Activated naive CD4-positive, alpha-beta T cell treated with anti-CD3 and anti-CD28 coated beads, Interleukin-2, amount 50 U/mL, for 24 hours (primary cell): ENCODE measurements around the gene RRAS2.
A peak's percentile ranks its signal among the peaks of the same experiment; 100 is the strongest.
"Not testable (repeated sequence)": the region's sequence is repeated elsewhere in the genome, so short reads cannot be mapped to it uniquely, and the experiment has no call there.

ENCODE experiments used
- H3K27ac Mint-ChIP-seq: one replicate; pipeline ENCODE4 v1.8.0; 2021; ENCODE audit warnings: mild to moderate bottlenecking, mixed read lengths
- H3K27me3 Mint-ChIP-seq: one replicate; pipeline ENCODE4 v1.8.0; 2021; ENCODE audit warnings: mixed read lengths
- H3K36me3 Mint-ChIP-seq: one replicate; pipeline ENCODE4 v1.8.0; 2021; ENCODE audit warnings: mixed read lengths
- H3K4me1 Mint-ChIP-seq: one replicate; pipeline ENCODE4 v1.8.0; 2021; ENCODE audit warnings: mixed read lengths
- H3K4me3 Mint-ChIP-seq: one replicate; pipeline ENCODE4 v1.8.0; 2021; ENCODE audit warnings: mild to moderate bottlenecking, mixed read lengths
- H3K9me3 Mint-ChIP-seq: one replicate; pipeline ENCODE4 v1.8.0; 2021; ENCODE audit warnings: mixed read lengths

Gene RRAS2

DNA sequence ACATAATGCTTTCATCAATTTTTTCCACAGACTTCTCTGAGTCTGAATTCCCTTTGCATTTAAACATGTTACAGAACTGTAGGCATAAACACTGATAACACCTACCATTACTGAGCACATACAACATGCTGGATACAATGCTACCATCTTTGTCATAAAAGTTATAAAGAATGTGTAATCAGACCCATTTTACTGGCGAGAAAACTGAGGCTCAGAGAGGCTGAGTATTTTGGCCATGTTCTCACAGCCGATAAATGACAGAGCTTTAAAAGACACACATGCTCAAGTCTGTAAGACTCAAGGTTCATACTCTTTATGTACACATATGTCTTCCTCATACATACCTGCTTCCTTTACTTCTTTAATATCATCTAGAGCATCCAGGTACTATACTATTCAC is 2.6 kb downstream of the RRAS2 start:
- Mint-ChIP-seq H3K27me3 (no peaks in the 10 kb centered on the region), H3K9me3 (no peaks in the 10 kb centered on the region), H3K4me3 (peak overlapping the region; percentile 60), H3K36me3 (peaks cover 15% of the 10 kb centered on the region), H3K27ac (no peak overlapping the region), H3K4me1 (peaks cover 49% of the 10 kb centered on the region)

DNA sequence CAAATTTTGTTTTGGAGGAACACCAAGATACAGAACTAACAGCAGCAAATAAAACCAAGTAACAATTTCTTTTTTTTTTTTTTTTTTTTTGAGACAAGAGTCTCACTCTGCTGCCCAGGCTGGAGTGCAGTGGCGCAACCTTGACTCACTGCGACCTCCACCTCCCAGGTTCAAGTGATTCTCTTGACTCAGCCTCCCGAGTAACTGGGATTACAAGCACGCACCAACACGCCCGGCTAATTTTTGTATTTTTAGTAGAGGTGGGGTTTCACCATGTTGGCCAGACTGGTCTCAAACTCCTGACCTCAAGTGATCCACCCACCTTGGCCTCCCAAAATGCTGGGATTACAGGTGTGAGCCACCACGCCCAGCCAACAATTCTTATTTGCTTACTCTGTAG is 4.4 kb downstream of the RRAS2 start:
- not testable (repeated sequence) for H3K9me3 Mint-ChIP-seq, H3K4me3 Mint-ChIP-seq, H3K27me3 Mint-ChIP-seq, H3K27ac Mint-ChIP-seq
- Mint-ChIP-seq H3K36me3 (peaks cover 19% of the 10 kb centered on the region), H3K4me1 (peaks cover 59% of the 10 kb centered on the region)

- no peak overlapping the region for H3K27ac Mint-ChIP-seq
- no peak overlapping the region for H3K4me3 Mint-ChIP-seq
- H3K9me3 Mint-ChIP-seq: peaks cover 5% of the 10 kb centered on the region
- peaks cover 21% of the 10 kb centered on the region for H3K36me3 Mint-ChIP-seq
- H3K27me3 Mint-ChIP-seq: no peaks in the 10 kb centered on the region
- peaks cover 51% of the 10 kb centered on the region for H3K4me1 Mint-ChIP-seq
Measured at GRCh38 chr11:14350716-14351238, 8.2 kb downstream of the RRAS2 start.

- H3K27ac Mint-ChIP-seq: peak overlapping the region; percentile 10
- peaks cover 54% of the 10 kb centered on the region for H3K4me1 Mint-ChIP-seq
- H3K9me3 Mint-ChIP-seq: peaks cover 6% of the 10 kb centered on the region
- no peaks in the 10 kb centered on the region for H3K27me3 Mint-ChIP-seq
- H3K36me3 Mint-ChIP-seq: peaks cover 22% of the 10 kb centered on the region
- no peak overlapping the region for H3K4me3 Mint-ChIP-seq
Measured at GRCh38 chr11:14350215-14350614, 8.8 kb downstream of the RRAS2 start.

GRCh38 chr11:14347991-14348390 is 11.0 kb downstream of the RRAS2 start:
- Mint-ChIP-seq H3K4me1 (peaks cover 52% of the 10 kb centered on the region), H3K27ac (peak overlapping the region; percentile 14), H3K4me3 (no peak overlapping the region)

DNA sequence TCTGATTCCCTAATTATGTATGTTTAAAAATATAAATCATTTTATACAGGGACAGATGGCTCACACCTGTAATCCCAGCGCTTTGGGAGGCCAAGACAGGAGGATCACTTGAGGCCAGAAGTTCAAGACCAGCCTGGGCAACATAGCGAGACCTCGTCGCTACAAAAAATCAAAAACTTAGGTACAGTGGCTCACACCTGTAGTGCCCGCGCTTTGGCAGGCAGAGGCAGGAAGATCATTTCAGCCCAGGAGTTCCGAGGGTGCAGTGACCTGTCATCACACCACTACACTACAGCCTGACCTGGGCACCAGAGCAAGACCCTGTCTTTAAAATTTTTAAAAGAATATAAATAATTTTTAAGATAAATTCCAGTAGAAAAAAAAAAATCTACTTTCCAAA is 11.5 kb downstream of the RRAS2 start:
- peaks cover 12% of the 10 kb centered on the region for H3K9me3 Mint-ChIP-seq
- peaks cover 55% of the 10 kb centered on the region for H3K4me1 Mint-ChIP-seq
- peaks cover 22% of the 10 kb centered on the region for H3K36me3 Mint-ChIP-seq
- H3K27ac Mint-ChIP-seq: no peak overlapping the region
- no peak overlapping the region for H3K4me3 Mint-ChIP-seq
- H3K27me3 Mint-ChIP-seq: no peaks in the 10 kb centered on the region

More at GRCh38 chr11:14347991-14348390, 11.0 kb downstream of the RRAS2 start:
- H3K36me3 Mint-ChIP-seq: peaks cover 22% of the 10 kb centered on the region
- H3K9me3 Mint-ChIP-seq: peaks cover 12% of the 10 kb centered on the region
- no peaks in the 10 kb centered on the region for H3K27me3 Mint-ChIP-seq

DNA sequence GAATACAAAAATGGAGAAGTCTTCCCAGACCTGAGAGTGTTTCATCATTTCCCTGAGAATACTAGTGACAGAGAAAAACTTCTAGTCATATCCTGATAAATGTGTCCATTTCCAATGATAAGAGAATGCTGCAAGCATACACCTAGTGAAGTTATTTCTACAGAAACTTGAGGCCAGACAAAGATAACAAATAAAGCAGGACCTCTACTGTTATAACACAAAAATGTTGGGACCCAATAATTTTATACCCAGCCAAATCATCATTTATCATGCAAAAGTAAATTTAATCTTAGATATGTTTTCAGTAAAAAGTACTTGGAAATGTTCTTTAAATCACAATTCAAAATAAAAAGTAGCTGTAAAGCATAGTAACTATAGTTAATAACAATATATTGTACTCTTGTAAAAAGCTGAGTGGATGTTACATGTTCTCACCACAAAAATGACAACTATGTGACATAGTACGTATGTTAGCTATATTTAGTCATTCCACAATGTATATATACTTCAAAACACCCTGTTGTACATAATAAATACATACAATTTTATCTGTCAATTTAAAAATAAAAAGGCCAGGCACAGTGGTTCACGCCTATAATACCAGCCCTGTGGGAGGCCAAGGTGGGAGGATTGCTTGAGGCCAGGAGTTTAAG is 12.6 kb downstream of the RRAS2 start:
- Mint-ChIP-seq H3K4me1 (peaks cover 63% of the 10 kb centered on the region), H3K4me3 (no peak overlapping the region), H3K27me3 (no peaks in the 10 kb centered on the region), H3K27ac (no peak overlapping the region), H3K36me3 (peaks cover 22% of the 10 kb centered on the region), H3K9me3 (peaks cover 12% of the 10 kb centered on the region)

GRCh38 chr11:14345668-14346067 is 13.3 kb downstream of the RRAS2 start:
- Mint-ChIP-seq H3K27ac (peak overlapping the region; percentile 30), H3K4me3 (no peak overlapping the region), H3K36me3 (peaks cover 27% of the 10 kb centered on the region), H3K9me3 (peaks cover 18% of the 10 kb centered on the region), H3K4me1 (peaks cover 69% of the 10 kb centered on the region), H3K27me3 (no peaks in the 10 kb centered on the region)

GRCh38 chr11:14345016-14345415 is 14.0 kb downstream of the RRAS2 start:
- H3K27ac Mint-ChIP-seq, H3K4me3 Mint-ChIP-seq, H3K27me3 Mint-ChIP-seq: not testable (repeated sequence)
- Mint-ChIP-seq H3K4me1 (peaks cover 66% of the 10 kb centered on the region), H3K36me3 (peaks cover 28% of the 10 kb centered on the region), H3K9me3 (peaks cover 18% of the 10 kb centered on the region)

- Mint-ChIP-seq H3K4me1 (peaks cover 50% of the 10 kb centered on the region), H3K9me3 (peaks cover 18% of the 10 kb centered on the region), H3K4me3 (no peak overlapping the region), H3K27ac (no peak overlapping the region), H3K36me3 (peaks cover 18% of the 10 kb centered on the region), H3K27me3 (no peaks in the 10 kb centered on the region)
Measured at GRCh38 chr11:14342906-14343305, 16.1 kb downstream of the RRAS2 start.

DNA sequence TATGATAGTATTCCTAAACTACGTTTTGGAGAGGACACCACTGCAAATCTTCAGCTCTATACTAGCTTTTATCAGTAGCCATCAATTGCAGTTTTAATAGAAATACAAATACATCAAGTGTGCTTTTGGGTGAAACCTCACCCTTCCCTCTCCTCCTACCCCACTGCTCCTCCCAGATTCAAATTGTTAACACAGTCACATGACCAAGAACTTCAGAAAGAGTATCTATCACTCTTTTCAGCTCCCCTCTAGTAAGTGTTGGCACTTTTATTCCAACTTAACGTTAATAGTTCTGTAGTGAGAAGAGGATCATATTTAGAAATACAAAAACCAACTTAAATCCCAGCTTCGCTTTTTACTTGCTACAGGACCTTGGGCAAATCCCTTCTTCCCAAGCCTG is 17.0 kb downstream of the RRAS2 start:
- Mint-ChIP-seq H3K27ac (no peak overlapping the region), H3K27me3 (no peaks in the 10 kb centered on the region), H3K4me1 (peaks cover 55% of the 10 kb centered on the region), H3K9me3 (peaks cover 18% of the 10 kb centered on the region), H3K36me3 (peaks cover 18% of the 10 kb centered on the region), H3K4me3 (peak overlapping the region; percentile 43)

DNA sequence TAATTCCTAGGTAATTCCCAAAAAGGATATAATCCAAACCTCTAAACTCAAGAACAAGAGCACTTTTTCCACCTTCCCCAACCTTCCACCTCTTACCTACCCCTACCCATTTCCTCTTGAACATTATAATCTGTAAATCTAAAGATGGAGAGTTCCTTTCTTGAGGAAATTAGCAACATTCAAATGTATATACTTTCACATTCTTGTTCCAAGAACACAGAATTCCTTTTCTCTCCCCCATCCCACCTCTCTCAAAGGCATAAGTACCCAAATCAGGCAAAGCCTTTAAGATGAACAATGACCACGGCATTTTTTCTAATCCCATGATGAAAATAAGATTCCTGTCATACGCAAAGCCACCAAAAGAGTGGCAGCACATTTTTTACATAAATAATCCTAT is 18.3 kb downstream of the RRAS2 start:
- peaks cover 21% of the 10 kb centered on the region for H3K36me3 Mint-ChIP-seq
- H3K27ac Mint-ChIP-seq: peak overlapping the region; percentile 86
- H3K27me3 Mint-ChIP-seq: no peaks in the 10 kb centered on the region
- H3K4me1 Mint-ChIP-seq: peaks cover 62% of the 10 kb centered on the region
- H3K4me3 Mint-ChIP-seq: peak overlapping the region; percentile 64
- peaks cover 12% of the 10 kb centered on the region for H3K9me3 Mint-ChIP-seq

GRCh38 chr11:14339356-14339755 is 19.6 kb downstream of the RRAS2 start:
- Mint-ChIP-seq H3K4me1 (peaks cover 63% of the 10 kb centered on the region), H3K36me3 (peaks cover 22% of the 10 kb centered on the region), H3K27ac (no peak overlapping the region), H3K4me3 (no peak overlapping the region), H3K9me3 (peaks cover 14% of the 10 kb centered on the region), H3K27me3 (no peaks in the 10 kb centered on the region)

DNA sequence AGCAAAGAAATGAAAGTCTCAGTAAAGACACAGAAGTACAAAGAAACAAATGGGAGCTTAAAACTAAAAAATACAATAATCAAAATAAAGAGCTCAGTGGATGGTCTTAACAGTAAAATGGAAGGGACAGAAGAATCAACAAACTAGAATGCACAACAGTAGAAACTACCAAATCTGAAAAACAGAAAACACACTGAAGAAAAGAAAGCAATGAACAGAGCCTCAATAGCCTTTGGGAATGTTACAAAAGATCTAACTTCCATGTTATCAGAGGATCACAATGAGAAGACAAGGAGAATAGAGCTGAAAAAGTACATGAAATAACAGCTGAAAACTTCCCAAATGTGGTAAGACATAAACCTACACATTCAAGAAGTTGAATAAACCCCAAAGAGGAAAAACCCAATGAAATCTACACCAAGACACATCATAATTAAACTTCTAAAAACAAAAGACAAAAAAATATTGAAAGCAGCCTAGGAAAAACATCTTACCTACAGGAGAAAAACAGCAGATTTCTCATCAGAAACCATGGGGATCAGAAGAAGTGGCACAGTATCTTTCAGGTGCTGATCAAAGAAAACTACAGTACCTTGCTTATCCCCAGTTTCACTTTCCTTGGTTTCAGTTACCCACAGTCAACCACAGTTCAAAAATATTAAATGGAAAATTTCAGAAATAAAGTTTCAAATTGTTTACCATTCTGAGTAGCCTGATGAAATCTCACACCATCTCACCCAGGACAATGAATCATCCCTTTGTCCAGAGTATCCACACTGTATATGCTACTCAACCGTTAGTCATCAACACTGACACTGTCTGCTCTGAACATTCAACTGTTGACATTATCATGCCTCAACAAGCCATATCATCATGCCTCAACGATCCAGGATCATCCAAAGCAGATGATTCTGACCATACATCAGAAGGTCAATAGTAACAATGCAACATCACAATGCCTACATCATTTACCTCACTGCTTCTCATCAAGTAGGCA is 22.2 kb downstream of the RRAS2 start:
- Mint-ChIP-seq H3K9me3 (peaks cover 12% of the 10 kb centered on the region), H3K4me1 (peaks cover 47% of the 10 kb centered on the region), H3K36me3 (peaks cover 20% of the 10 kb centered on the region), H3K27me3 (no peaks in the 10 kb centered on the region), H3K4me3 (peak overlapping the region; percentile 23), H3K27ac (peak overlapping the region; percentile 95)

DNA sequence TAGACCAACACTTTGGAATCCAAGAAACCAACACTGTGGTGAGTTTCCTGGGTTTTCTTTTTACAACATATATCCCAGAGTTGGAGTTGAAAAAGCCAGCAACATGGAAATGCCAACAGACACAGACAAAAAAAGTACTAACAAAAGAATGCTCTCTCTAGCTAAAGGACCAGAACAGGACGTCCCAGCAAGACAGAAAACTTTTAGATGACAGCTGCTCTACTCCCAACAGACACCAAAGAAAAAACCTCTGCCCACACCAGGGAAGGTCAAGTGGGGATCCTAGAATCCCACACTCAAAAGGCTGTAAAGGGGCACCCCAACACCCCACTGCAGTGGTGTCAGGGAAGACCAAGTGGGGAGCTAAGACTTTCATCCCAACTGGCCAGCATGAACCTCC is 23.3 kb downstream of the RRAS2 start:
- Mint-ChIP-seq H3K4me1 (peaks cover 49% of the 10 kb centered on the region), H3K36me3 (peaks cover 15% of the 10 kb centered on the region), H3K27me3 (no peaks in the 10 kb centered on the region), H3K27ac (peak overlapping the region; percentile 95), H3K9me3 (peaks cover 7% of the 10 kb centered on the region), H3K4me3 (peak overlapping the region; percentile 23)

DNA sequence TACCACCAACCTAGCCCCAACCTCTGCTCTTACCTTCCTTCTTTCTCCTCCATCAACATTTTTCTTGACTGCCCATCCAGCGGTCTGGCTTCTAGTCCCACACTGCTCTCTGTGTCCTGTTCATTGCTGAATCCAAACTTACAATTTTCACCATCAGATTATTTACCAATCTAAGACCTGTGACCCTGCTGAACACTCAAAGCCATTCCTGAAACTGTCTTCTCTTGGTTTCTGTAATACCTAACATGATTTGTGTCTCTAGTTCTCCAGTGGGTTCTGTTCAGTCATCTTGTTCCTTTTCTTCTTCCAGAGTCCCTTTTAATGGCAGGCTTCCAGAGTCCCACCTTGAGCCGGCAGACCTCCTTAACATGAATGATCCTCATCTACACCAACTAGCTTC is 24.1 kb downstream of the RRAS2 start:
- no peak overlapping the region for H3K4me3 Mint-ChIP-seq
- H3K9me3 Mint-ChIP-seq: peaks cover 6% of the 10 kb centered on the region
- no peaks in the 10 kb centered on the region for H3K27me3 Mint-ChIP-seq
- peaks cover 14% of the 10 kb centered on the region for H3K36me3 Mint-ChIP-seq
- H3K27ac Mint-ChIP-seq: peak overlapping the region; percentile 95
- peaks cover 45% of the 10 kb centered on the region for H3K4me1 Mint-ChIP-seq
